OCI-LY3 (cell line): Measurements from ENCODE around the gene SELENBP1.

Experiments
- CTCF ChIP-seq: fragments of 200-600, 300-600 bp; sonication (generic); IDR thresholded peaks from 2 replicates; pipeline ENCODE4 v1.5.1; 2014; ENCODE audit warnings: antibody characterized with exemption, low read length, low read depth
- EZH2phosphoT487 ChIP-seq: fragments of 200-600 bp; shearing (Covaris generic); IDR thresholded peaks from 2 replicates; pipeline ENCODE4 v1.6.1; 2018; ENCODE audit warnings: antibody characterized with exemption, mixed run types, low read depth

GRCh38 chr1:151342021-151342420 lies 30.5 kb downstream of the SELENBP1 start:
- no peak for TF ChIP-seq CTCF
- no peak for TF ChIP-seq EZH2phosphoT487
